Measurements from ENCODE around the gene RELL2. TPM values are rescaled to one million over a fixed set of nuclear protein-coding genes. Genes with fewer than 3 reads are reported as not detected.

The RELL2 gene
- total and polyA plus RNA-seq, 11 donors: 0.25 to 2.7 (median 0.72) TPM

GRCh38 chr5:141656396-141656795, 19.6 kb downstream of the RELL2 start:
- DNase-seq (no peak), ATAC-seq (no peak)
- Histone ChIP-seq H3K36me3 (peaks cover 0 to 71% (median 58%) of the 10 kb centered on the region in 9 donors), H3K4me3 (no peak overlapping the region), H3K9me3 (no peaks in the 10 kb centered on the region), H3K4me1 (peaks cover 0 to 6% (median 4%) of the 10 kb centered on the region in 12 donors), H3K27me3 (no peaks in the 10 kb centered on the region), H3K27ac (no peak overlapping the region)
- WGBS, 4 donors: 93 to 96% (median 93%) methylated on average over 9 of the region's 9 CpGs
- no peak for TF ChIP-seq POLR2A (IDR thresholded peaks at IDR 0.05)
- no peak for TF ChIP-seq CTCF (IDR thresholded peaks at IDR 0.05)
- intact Hi-C loops (cut with DNase I): no loop called here

- no peak overlapping the region for H3K4me3 ChIP-seq
- peaks cover 0 to 81% (median 65%) of the 10 kb centered on the region in 9 donors for H3K36me3 ChIP-seq
- DNase-seq (no peak), ATAC-seq (no peak)
- intact Hi-C loops (cut with DNase I): no loop called here
- no peaks in the 10 kb centered on the region for H3K9me3 ChIP-seq
- H3K27ac ChIP-seq: no peak overlapping the region
- H3K4me1 ChIP-seq: no peaks in the 10 kb centered on the region
- no peaks in the 10 kb centered on the region for H3K27me3 ChIP-seq
- 87 to 97% (median 92%) methylated on average over 1 of the region's 1 CpG for WGBS, 4 donors
- no peak for TF ChIP-seq POLR2A (IDR thresholded peaks at IDR 0.05)
- TF ChIP-seq CTCF (IDR thresholded peaks at IDR 0.05): no peak
Measured at GRCh38 chr5:141657404-141657803, 20.6 kb downstream of the RELL2 start.

GRCh38 chr5:141657937-141658545, 21.2 kb downstream of the RELL2 start:
- DNase-seq: no peak
- 79 to 90% (median 84%) methylated on average over 8 of the region's 8 CpGs for WGBS, 4 donors
- Histone ChIP-seq H3K27me3 (no peaks in the 10 kb centered on the region), H3K27ac (no peak overlapping the region), H3K4me3 (no peak overlapping the region), H3K9me3 (no peaks in the 10 kb centered on the region), H3K4me1 (no peaks in the 10 kb centered on the region), H3K36me3 (peaks cover 0 to 88% (median 65%) of the 10 kb centered on the region in 9 donors)
- no peak for TF ChIP-seq CTCF (IDR thresholded peaks at IDR 0.05)
- TF ChIP-seq POLR2A (IDR thresholded peaks at IDR 0.05): no peak
- intact Hi-C loops (cut with DNase I): no loop called here
- no peak for ATAC-seq

GRCh38 chr5:141662028-141662427, 25.2 kb downstream of the RELL2 start:
- TF ChIP-seq CTCF (IDR thresholded peaks at IDR 0.05): no peak
- TF ChIP-seq POLR2A (IDR thresholded peaks at IDR 0.05): no peak
- intact Hi-C loops (cut with DNase I): no loop called here
- H3K9me3 ChIP-seq: no peaks in the 10 kb centered on the region
- no peak overlapping the region for H3K27ac ChIP-seq
- ATAC-seq (no peak), DNase-seq (no peak)
- no peak overlapping the region for H3K4me3 ChIP-seq
- H3K4me1 ChIP-seq: peaks cover 0 to 9% (median 0%) of the 10 kb centered on the region in 12 donors
- H3K36me3 ChIP-seq: peaks cover 0 to 87% (median 53%) of the 10 kb centered on the region in 9 donors
- H3K27me3 ChIP-seq: no peaks in the 10 kb centered on the region
- 84 to 92% (median 86%) methylated on average over 12 to 17 of the region's 17 CpGs for WGBS, 4 donors
